ENCODE data around the gene HMX1. TPM values are rescaled to one million over a fixed set of nuclear protein-coding genes. Genes with fewer than 3 reads are reported as not detected.

HMX1 gene
- total RNA-seq, 1 donor from 2014 or later, result not detected

DNA sequence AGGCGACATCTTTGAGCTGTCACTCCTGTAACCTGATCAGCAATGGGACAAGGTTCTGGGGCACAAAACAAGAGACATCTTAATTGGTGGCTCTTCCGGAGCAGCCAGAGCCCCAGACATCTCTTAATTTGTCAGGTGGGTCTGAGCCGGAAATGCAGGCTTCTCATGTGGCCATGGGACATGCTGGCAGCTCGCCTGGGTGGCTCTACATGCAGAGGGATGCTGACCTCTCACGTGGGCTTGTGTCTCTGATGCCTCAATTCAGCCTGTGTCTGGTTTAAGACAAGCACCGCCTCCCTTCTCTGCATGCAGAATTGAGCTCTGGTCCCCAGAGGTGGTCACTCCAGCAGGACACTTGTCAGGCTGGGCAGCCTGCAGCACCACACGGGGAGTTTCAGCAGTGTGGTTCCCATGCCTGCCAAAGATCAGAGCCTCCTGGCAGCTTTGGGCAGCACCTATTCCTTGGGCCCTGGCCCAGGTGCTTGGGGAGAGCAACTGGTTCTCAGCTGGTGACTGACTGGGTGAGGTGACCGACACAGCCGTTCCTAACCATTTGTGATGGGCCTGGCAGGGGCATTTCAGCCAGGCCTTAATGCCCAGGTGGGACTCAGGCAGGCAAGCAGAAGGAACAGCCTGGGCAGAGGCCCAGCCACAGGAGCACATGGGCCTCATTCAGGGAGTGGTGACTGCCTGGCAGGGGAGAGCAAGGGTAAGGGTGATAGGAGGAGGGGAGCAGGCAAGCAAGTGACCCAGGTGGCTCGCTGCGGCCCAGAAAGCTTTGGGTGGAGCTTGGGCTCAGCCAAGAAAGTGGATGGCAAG lies 53.4 kb downstream of the HMX1 start:
- H3K27me3 Mint-ChIP-seq, result peaks cover 5% of the 10 kb centered on the region
- ChIA-PET POLR2A (no interaction called here), CTCF (no interaction called here)
- no peak for ATAC-seq (ENCODE audit: low read depth)
- no peaks in the 10 kb centered on the region for H3K36me3 Mint-ChIP-seq (ENCODE audit: low read depth)
- TF ChIP-seq, protein P1, sequence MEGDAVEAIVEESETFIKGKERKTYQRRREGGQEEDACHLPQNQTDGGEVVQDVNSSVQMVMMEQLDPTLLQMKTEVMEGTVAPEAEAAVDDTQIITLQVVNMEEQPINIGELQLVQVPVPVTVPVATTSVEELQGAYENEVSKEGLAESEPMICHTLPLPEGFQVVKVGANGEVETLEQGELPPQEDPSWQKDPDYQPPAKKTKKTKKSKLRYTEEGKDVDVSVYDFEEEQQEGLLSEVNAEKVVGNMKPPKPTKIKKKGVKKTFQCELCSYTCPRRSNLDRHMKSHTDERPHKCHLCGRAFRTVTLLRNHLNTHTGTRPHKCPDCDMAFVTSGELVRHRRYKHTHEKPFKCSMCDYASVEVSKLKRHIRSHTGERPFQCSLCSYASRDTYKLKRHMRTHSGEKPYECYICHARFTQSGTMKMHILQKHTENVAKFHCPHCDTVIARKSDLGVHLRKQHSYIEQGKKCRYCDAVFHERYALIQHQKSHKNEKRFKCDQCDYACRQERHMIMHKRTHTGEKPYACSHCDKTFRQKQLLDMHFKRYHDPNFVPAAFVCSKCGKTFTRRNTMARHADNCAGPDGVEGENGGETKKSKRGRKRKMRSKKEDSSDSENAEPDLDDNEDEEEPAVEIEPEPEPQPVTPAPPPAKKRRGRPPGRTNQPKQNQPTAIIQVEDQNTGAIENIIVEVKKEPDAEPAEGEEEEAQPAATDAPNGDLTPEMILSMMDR (IDR thresholded peaks at IDR 0.05), result no peak
- no peak overlapping the region for H3K27ac Mint-ChIP-seq
- intact Hi-C loops (cut with micrococcal nuclease), result no loop called here
- no peaks in the 10 kb centered on the region for H3K4me1 Mint-ChIP-seq
- no peak for DNase-seq
- no peaks in the 10 kb centered on the region for H3K9me3 Mint-ChIP-seq
- H3K4me3 Mint-ChIP-seq, result no peak overlapping the region

DNA sequence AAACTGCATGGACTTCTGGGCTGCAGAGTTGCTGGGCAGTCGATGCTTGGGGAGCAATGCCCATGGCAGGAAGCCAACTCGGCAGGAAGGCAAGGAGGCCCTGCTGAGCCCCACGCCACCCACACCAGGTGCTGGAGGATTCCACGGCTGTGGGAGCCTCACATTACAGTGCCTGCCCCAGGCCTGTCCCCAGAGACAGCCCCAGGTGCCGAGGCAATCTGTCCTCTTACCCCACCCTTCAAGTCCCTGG lies 53.9 kb downstream of the HMX1 start:
- Mint-ChIP-seq H3K27me3 (peaks cover 5% of the 10 kb centered on the region), H3K9me3 (no peaks in the 10 kb centered on the region), H3K4me1 (no peaks in the 10 kb centered on the region), H3K27ac (no peak overlapping the region), H3K36me3 (ENCODE audit: low read depth) (no peaks in the 10 kb centered on the region), H3K4me3 (no peak overlapping the region)
- intact Hi-C loops (cut with micrococcal nuclease), result no loop called here
- ATAC-seq (ENCODE audit: low read depth) (no peak), DNase-seq (no peak)
- CTCF ChIA-PET, result no interaction called here
- POLR2A ChIA-PET, result no interaction called here
- TF ChIP-seq, protein P1 (IDR thresholded peaks at IDR 0.05), result no peak

DNA sequence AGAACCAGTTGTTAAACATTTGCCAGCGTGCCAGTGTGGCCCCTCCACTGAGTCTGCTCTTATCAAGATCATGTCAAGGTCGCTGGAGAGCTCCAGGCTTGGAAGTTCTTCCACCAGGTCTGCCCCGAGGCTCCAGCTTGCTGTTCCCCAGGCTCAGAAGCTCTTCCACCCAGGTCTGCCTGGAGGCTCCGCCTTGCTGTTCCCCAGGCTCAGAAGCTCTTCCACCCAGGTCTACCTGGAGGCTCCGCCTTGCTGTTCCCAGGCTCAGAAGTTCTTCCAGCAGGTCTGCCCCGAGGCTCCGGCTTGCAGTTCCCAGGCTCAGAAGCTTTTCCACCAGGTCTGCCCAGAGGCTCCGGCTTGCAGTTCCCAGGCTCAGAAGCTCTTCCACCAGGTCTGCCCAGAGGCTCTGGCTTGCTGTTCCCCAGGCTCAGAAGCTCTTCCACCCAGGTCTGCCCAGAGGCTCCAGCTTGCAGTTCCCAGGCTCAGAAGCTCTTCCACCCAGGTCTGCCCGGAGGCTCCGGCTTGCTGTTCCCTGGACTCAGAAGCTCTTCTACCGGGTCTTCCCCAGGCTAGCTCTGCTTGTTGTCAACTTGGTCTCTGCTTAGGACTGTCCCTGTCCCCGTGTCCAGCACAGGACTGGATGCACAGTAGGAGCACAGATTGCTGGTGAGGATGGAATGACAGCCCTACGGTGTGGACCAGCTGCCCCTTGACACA lies 54.4 kb downstream of the HMX1 start:
- Mint-ChIP-seq H3K36me3 (ENCODE audit: low read depth) (no peaks in the 10 kb centered on the region), H3K4me1 (no peaks in the 10 kb centered on the region), H3K9me3 (no peaks in the 10 kb centered on the region), H3K27ac (no peak overlapping the region), H3K27me3 (peaks cover 5% of the 10 kb centered on the region), H3K4me3 (no peak overlapping the region)
- intact Hi-C loops (cut with micrococcal nuclease), result no loop called here
- CTCF ChIA-PET, result no interaction called here
- TF ChIP-seq, protein P1 (IDR thresholded peaks at IDR 0.05), result no peak
- DNase-seq (peak; percentile 7), ATAC-seq (ENCODE audit: low read depth) (no peak)
- POLR2A ChIA-PET, result no interaction called here

Data from activated B cell treated with CpG ODN at 0.5 μM for 24 hours (primary cell).